HL-60 (cell line): ENCODE measurements around the gene EIF4G3.

Experiments used
- GABPA ChIP-seq: IDR thresholded peaks from 2 replicates; pipeline ENCODE4 v1.6.1; 2012; ENCODE audit warnings: low read depth
- POLR2AphosphoS5 ChIP-seq: IDR thresholded peaks from 2 replicates; pipeline ENCODE4 v1.6.1; 2012; ENCODE audit warnings: low read depth
- TF ChIP-seq, protein P1 (sequence below): IDR thresholded peaks from one replicate; pipeline ENCODE4 v1.5.1; 2011; ENCODE audit warnings: low read length, control low read depth, inconsistent platforms; ENCODE audit not compliant: insufficient read depth

GRCh38 chr1:21124846-21125245 lies 51.9 kb downstream of the EIF4G3 start:
- TF ChIP-seq GABPA (no peak), POLR2AphosphoS5 (no peak)
- TF ChIP-seq, protein P1, sequence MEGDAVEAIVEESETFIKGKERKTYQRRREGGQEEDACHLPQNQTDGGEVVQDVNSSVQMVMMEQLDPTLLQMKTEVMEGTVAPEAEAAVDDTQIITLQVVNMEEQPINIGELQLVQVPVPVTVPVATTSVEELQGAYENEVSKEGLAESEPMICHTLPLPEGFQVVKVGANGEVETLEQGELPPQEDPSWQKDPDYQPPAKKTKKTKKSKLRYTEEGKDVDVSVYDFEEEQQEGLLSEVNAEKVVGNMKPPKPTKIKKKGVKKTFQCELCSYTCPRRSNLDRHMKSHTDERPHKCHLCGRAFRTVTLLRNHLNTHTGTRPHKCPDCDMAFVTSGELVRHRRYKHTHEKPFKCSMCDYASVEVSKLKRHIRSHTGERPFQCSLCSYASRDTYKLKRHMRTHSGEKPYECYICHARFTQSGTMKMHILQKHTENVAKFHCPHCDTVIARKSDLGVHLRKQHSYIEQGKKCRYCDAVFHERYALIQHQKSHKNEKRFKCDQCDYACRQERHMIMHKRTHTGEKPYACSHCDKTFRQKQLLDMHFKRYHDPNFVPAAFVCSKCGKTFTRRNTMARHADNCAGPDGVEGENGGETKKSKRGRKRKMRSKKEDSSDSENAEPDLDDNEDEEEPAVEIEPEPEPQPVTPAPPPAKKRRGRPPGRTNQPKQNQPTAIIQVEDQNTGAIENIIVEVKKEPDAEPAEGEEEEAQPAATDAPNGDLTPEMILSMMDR = no peak
